Lower leg skin (tissue), 4 donors: ENCODE results near the gene PAPPA. TPM values are rescaled to one million over a fixed set of nuclear protein-coding genes. Genes with fewer than 3 reads are reported as not detected.

Experiments
- DNase-seq, 2 donors: peaks; one replicate each; pipeline ENCODE4 v3.0.0-alpha.2; 2019; ENCODE audit warnings: low spot score in 2 of 2
- H3K4me3 ChIP-seq: fragments of 200-600 bp; sonication (generic); 2 replicates; pipeline ENCODE4 v1.5.1; 2017; ENCODE audit warnings: mild to moderate bottlenecking, low read depth; ENCODE audit not compliant: poor library complexity, severe bottlenecking
- POLR2A ChIP-seq, 2 donors: fragments of 450-650 bp; IDR thresholded peaks; one replicate each; pipeline ENCODE4 v1.6.1; 2016 to 2017; ENCODE audit warnings: antibody characterized with exemption in 2 of 2, mild to moderate bottlenecking in 1 of 2, moderate library complexity in 1 of 2
- WGBS, 2 donors: methylation state at CpG; one replicate each; pipeline ENCODE4 v1.1.5; 2018; 5-methylcytosine and 5-hydroxymethylcytosine counted together
- intact Hi-C: fragments of 100-400 bp; cut with DNase I; formaldehyde crosslinking; loops from one replicate; pipeline ENCODE4 v1.15.0; 2023; ENCODE audit warnings: low total_unique reads
- total RNA-seq, 4 donors: library from RNA; depleted of rRNA; stranded (reverse); fragments of >200 nt; gene quantifications; one replicate each; pipeline ENCODE4 v1.1.0, GENCODE V29; 2016
- TF ChIP-seq, protein P1 (sequence below), 3 donors: fragments of 450-650 bp; IDR thresholded peaks; one replicate each; pipeline ENCODE4 v1.5.1; 2016; ENCODE audit warnings: antibody characterized with exemption in 3 of 3, mild to moderate bottlenecking in 3 of 3, moderate library complexity in 2 of 3

Gene PAPPA
- total RNA-seq, 4 donors from 2014 or later = 0.64 to 2.2 (median 1.9) TPM

DNA sequence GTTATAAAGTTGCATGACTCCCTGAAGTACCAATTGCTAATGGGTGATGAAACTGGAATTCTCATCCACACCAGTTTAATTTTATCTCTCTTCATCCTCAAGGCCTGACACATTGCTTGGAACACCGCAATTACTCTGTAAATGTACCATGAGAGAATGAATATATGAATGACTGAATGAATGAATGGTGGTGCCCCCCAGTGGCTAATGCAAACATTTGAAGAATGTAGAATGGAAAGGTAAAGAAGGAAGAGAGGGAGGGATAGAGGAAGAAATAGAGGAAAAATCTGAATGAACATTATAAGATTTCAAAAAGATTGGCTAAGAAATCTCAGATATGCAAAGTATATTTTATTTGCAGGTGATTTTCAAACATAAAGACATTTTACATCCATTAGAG, 13.1 kb downstream of the PAPPA start:
- TF ChIP-seq, protein P1, sequence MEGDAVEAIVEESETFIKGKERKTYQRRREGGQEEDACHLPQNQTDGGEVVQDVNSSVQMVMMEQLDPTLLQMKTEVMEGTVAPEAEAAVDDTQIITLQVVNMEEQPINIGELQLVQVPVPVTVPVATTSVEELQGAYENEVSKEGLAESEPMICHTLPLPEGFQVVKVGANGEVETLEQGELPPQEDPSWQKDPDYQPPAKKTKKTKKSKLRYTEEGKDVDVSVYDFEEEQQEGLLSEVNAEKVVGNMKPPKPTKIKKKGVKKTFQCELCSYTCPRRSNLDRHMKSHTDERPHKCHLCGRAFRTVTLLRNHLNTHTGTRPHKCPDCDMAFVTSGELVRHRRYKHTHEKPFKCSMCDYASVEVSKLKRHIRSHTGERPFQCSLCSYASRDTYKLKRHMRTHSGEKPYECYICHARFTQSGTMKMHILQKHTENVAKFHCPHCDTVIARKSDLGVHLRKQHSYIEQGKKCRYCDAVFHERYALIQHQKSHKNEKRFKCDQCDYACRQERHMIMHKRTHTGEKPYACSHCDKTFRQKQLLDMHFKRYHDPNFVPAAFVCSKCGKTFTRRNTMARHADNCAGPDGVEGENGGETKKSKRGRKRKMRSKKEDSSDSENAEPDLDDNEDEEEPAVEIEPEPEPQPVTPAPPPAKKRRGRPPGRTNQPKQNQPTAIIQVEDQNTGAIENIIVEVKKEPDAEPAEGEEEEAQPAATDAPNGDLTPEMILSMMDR (IDR thresholded peaks at IDR 0.05) = no peak
- no peak for TF ChIP-seq POLR2A (IDR thresholded peaks at IDR 0.05)
- WGBS, 2 donors = 97 to 100% methylated on average over 1 of the region's 1 CpG
- no peak for DNase-seq
- no peak overlapping the region for H3K4me3 ChIP-seq
- intact Hi-C loops = no loop called here

DNA sequence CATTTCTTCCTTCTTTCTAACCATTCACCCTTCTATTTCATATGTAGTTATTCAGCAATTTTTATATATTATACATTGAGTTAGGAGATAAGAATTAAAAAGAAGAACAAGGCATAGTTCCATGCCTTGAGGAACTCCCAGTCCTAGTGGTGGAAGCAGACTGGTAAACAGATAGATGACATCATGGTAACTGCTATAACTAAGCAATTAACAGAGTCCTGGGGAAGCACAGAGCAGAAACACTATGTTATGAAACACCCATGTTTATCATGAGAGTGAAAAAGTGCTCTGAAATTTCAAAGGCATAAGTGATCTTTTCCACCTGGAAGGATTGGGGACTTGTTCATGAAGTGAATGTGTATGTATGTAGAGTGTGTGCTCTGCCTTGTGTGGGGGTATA, 14.6 kb downstream of the PAPPA start:
- no peak for DNase-seq
- intact Hi-C loops = no loop called here
- H3K4me3 ChIP-seq = no peak overlapping the region
- TF ChIP-seq, protein P1 (IDR thresholded peaks at IDR 0.05) = no peak
- TF ChIP-seq POLR2A (IDR thresholded peaks at IDR 0.05) = no peak

DNA sequence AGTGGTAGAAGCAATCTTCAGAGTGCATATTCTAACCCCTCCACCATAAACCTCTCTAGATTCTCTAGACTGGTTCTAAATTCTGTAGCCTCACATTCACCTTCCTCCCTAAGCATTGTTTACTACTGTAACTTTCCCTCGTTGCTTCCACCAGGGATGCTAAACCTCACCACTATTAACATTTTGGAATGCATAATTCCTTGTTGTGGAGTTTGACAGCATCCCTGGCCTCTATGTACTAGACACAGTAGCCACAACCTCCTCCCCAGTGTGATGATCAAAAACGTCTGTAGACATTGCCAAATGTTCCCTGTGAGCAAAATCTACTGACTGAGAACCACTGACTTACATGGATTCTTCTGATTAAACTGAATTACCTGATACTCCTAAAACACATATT, 18.6 kb downstream of the PAPPA start:
- intact Hi-C loops = no loop called here
- no peak for DNase-seq

DNA sequence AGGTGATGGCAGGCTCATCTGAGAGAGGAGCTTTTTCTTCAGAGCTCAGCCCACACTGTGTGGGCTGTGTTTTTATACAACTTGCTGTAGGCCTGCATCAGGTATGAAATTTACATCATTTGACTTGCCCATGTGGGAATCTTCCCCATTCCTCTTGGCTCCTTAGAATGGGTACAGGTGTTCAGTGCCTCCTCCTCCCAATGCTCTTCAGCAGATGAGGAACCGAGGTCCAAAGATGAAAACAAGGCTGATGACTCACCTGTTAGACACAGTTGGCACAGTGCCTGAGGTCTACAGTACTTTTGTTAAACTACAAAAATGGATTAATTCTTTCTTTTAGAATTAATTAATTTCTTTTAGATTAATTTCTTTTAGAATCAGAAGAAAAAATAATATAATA, 20.8 kb downstream of the PAPPA start:
- DNase-seq = no peak
- TF ChIP-seq POLR2A (IDR thresholded peaks at IDR 0.05) = no peak
- TF ChIP-seq, protein P1 (IDR thresholded peaks at IDR 0.05) = no peak
- intact Hi-C loops = no loop called here
- 25 to 52% methylated on average over 1 of the region's 1 CpG for WGBS, 2 donors
- no peak overlapping the region for H3K4me3 ChIP-seq

More for the DNA sequence above, 18.6 kb downstream of the PAPPA start:
- no peak for TF ChIP-seq POLR2A (IDR thresholded peaks at IDR 0.05)
- TF ChIP-seq, protein P1 (IDR thresholded peaks at IDR 0.05) = no peak
- no peak overlapping the region for H3K4me3 ChIP-seq
- 51 to 67% methylated on average over 2 of the region's 2 CpGs for WGBS, 2 donors

DNA sequence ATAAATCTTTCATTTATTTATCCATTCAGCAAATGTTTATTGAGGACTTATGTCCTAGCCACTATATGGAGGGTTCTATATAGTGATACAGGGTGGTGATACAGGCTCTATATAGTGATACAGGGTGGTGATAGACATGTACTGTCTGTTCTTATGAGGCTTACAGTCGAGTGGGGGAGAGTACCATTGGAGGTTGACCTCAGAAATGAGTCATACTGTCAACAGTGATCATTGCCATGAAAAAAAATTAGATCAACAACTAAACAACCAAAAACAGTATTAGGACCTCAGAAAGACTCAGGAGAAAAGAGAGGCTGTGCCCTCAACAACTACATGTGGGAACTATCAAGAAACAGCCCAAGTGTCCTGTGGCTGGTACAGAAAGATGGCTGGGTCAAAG, 22.0 kb downstream of the PAPPA start:
- intact Hi-C loops = no loop called here
- H3K4me3 ChIP-seq = no peak overlapping the region
- no peak for TF ChIP-seq POLR2A (IDR thresholded peaks at IDR 0.05)
- TF ChIP-seq, protein P1 (IDR thresholded peaks at IDR 0.05) = no peak
- DNase-seq = no peak
- WGBS, 2 donors = 55 to 58% methylated on average over 1 of the region's 1 CpG

DNA sequence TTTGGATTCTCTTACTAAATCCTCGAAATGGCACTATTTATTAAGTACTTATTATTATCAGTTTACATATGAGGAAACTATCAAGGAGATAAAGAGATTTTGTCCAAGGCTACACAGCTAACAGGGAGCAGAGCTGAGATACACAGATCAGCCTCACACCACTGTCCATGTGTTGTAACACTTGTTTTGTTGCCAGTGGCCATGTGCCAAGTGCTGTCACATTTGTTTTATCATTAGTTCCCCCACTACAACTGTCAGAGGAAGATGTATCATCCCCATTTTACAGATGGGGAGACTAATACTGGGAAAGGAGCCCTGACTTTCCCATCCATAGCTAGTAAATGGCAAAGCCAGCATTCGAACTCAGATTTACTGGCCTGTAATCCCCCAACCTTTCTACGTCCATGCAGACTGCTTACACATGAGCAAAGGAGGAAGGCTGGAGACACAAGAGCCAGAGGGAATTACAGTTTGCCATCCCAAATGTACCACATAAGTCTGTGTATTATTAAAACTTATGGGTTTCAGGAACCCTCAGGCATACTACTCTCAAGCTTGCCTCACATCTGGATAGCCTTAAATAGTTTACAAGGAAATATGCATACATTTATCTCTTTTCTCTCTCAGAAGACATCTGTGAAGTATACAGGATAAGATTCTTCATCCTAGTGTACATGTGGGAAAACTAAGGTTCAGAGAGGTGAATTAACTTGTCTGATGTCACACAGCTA, 25.1 kb downstream of the PAPPA start:
- 67 to 74% methylated on average over 3 of the region's 3 CpGs for WGBS, 2 donors
- intact Hi-C loops = no loop called here
- TF ChIP-seq, protein P1 (IDR thresholded peaks at IDR 0.05) = no peak
- no peak for TF ChIP-seq POLR2A (IDR thresholded peaks at IDR 0.05)
- DNase-seq = no peak
- no peak overlapping the region for H3K4me3 ChIP-seq
